ENCODE data around the gene CDH4. TPM values are rescaled to one million over a fixed set of nuclear protein-coding genes. Genes with fewer than 3 reads are reported as not detected.

CDH4 gene
- total RNA-seq, 1 experiment from 2014 or later = not detected

DNA sequence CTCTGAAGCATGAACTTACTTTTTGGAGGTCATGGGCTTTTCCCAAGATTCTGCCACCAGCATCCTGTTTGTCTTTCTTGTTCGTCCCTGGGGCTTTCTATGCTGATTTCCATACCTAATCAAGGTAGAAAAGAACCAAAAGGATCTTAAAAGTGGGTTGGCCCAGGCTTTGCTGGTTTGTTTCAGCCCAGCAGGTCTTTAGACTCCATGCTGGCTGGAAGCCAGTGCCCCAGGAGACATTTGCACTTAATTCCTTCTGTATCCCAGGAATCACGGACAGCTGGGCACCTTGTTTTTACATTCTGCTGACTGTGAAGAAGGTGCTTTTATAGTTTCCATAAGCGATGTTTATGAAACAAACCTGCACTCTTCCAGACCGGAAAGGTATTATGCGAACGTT, 195.9 kb downstream of the CDH4 start:
- Histone ChIP-seq H3K9ac (ENCODE audit: low read length) (no peak overlapping the region), H3K27me3 (ENCODE audit: low read length) (no peaks in the 10 kb centered on the region), H2AFZ (ENCODE audit: low read length) (no peak overlapping the region), H3K27ac (ENCODE audit: low read length) (no peak overlapping the region), H3K4me1 (ENCODE audit: low read length) (no peaks in the 10 kb centered on the region), H3K4me3 (ENCODE audit: low read length) (no peak overlapping the region), H3K36me3 (ENCODE audit: insufficient read depth, low read length) (no peaks in the 10 kb centered on the region), H3K9me3 (ENCODE audit: low read length) (peaks cover 4% of the 10 kb centered on the region; the same call in 1 of the 2 replicates), H3K79me2 (ENCODE audit: low read length) (no peaks in the 10 kb centered on the region), H4K20me1 (ENCODE audit: insufficient read depth, low read depth, low read length) (0 out of 2 replicates have a peak, but pooled peaks cover 2% of the 10 kb centered on the region), H3K4me2 (ENCODE audit: low read depth, low read length, poor library complexity, severe bottlenecking) (no peak overlapping the region), H3K9me2 (replicated peaks; ENCODE audit: insufficient read depth, low read length) (no peaks in the 10 kb centered on the region)
- no peak for DNase-seq

DNA sequence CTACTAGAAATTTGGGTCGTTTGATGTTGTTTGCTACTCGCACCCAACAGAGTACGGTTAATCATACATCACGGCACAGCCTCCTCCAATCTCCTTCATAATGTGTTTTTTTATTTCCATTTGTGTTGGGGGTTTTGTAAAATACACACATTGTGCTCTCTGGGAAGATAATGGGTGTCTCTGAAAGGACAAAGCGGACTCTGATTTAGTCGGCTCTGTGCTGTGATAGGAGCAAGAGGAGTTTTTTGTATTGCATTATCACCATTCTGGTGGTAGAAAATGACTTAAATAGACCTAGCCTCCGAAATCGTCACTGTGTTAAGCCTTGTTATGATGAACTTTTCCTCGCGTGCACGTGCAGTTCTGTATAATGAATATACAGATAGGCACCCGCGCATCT, 196.3 kb downstream of the CDH4 start:
- Histone ChIP-seq H3K9ac (ENCODE audit: low read length) (no peak overlapping the region), H3K79me2 (ENCODE audit: low read length) (no peaks in the 10 kb centered on the region), H3K4me3 (ENCODE audit: low read length) (no peak overlapping the region), H3K9me2 (replicated peaks; ENCODE audit: insufficient read depth, low read length) (no peaks in the 10 kb centered on the region), H3K36me3 (ENCODE audit: insufficient read depth, low read length) (no peaks in the 10 kb centered on the region), H2AFZ (ENCODE audit: low read length) (no peak overlapping the region), H3K27ac (ENCODE audit: low read length) (no peak overlapping the region), H3K9me3 (ENCODE audit: low read length) (peaks cover 4% of the 10 kb centered on the region; the same call in 1 of the 2 replicates), H4K20me1 (ENCODE audit: insufficient read depth, low read depth, low read length) (no peaks in the 10 kb centered on the region), H3K27me3 (ENCODE audit: low read length) (no peaks in the 10 kb centered on the region), H3K4me1 (ENCODE audit: low read length) (no peaks in the 10 kb centered on the region), H3K4me2 (ENCODE audit: low read depth, low read length, poor library complexity, severe bottlenecking) (no peak overlapping the region)
- DNase-seq = no peak

DNA sequence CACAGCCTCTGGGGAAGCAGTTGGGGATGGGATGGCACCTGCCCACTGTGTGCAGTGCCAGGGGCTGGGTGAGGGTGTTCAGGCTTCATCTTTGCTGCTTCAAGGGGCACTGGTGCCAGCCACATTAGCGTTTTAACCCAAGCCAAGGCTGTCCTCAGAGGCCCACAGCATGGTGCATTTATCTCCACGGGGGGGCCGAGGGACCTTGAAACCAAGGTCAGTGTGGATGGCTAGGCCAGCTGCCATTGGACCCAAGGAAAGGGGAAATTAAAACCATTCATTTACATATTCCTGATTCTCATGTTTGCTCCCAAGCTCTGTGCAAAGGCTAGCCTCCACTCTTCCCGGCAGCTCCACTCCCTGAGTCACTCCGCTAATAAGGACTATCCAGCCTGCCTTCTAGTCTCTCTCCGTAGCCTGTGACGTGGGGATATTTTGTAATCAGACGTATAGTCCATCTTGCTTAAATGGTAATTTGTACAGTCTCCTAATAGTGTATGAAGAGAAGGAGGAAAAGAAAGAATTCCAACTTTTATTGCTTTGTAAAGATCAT, 197.1 kb downstream of the CDH4 start:
- Histone ChIP-seq H4K20me1 (ENCODE audit: insufficient read depth, low read depth, low read length) (no peaks in the 10 kb centered on the region), H3K27me3 (ENCODE audit: low read length) (no peaks in the 10 kb centered on the region), H3K27ac (ENCODE audit: low read length) (no peak overlapping the region), H3K4me2 (ENCODE audit: low read depth, low read length, poor library complexity, severe bottlenecking) (no peak overlapping the region), H3K36me3 (ENCODE audit: insufficient read depth, low read length) (no peaks in the 10 kb centered on the region), H2AFZ (ENCODE audit: low read length) (no peak overlapping the region), H3K4me1 (ENCODE audit: low read length) (no peaks in the 10 kb centered on the region), H3K79me2 (ENCODE audit: low read length) (no peaks in the 10 kb centered on the region), H3K4me3 (ENCODE audit: low read length) (no peak overlapping the region), H3K9me2 (replicated peaks; ENCODE audit: insufficient read depth, low read length) (no peaks in the 10 kb centered on the region), H3K9me3 (ENCODE audit: low read length) (peaks cover 4% of the 10 kb centered on the region; the same call in 1 of the 2 replicates), H3K9ac (ENCODE audit: low read length) (no peak overlapping the region)
- no peak for DNase-seq

DNA sequence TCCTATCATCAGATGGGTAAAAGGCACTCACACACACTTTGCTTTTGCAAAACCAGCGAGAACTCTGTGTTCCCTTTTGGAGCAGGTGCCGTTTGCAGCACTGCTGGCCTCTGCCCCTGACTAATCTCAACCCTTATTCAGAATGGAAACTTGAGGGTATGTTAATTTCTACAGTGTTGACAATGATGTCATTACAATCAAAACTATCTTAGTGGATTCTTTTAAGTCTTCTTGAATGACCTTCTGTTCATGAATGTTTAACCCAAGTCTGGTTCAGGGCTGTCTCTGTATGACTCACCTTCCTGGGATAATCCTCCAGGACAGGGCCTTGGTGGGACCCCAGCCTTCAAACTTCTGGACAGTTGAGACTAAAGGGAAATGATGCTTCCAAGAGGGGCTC, 197.9 kb downstream of the CDH4 start:
- Histone ChIP-seq H2AFZ (ENCODE audit: low read length) (no peak overlapping the region), H3K27me3 (ENCODE audit: low read length) (no peaks in the 10 kb centered on the region), H3K4me3 (ENCODE audit: low read length) (0 out of 2 replicates have a peak overlapping the region, but pooled peaks have one; percentile 8), H3K9ac (ENCODE audit: low read length) (no peak overlapping the region), H3K36me3 (ENCODE audit: insufficient read depth, low read length) (no peaks in the 10 kb centered on the region), H3K9me3 (ENCODE audit: low read length) (0 out of 2 replicates have a peak, but pooled peaks cover under 1% of the 10 kb centered on the region), H4K20me1 (ENCODE audit: insufficient read depth, low read depth, low read length) (no peaks in the 10 kb centered on the region), H3K4me1 (ENCODE audit: low read length) (no peaks in the 10 kb centered on the region), H3K79me2 (ENCODE audit: low read length) (no peaks in the 10 kb centered on the region), H3K9me2 (replicated peaks; ENCODE audit: insufficient read depth, low read length) (no peaks in the 10 kb centered on the region), H3K27ac (ENCODE audit: low read length) (no peak overlapping the region), H3K4me2 (ENCODE audit: low read depth, low read length, poor library complexity, severe bottlenecking) (no peak overlapping the region)
- no peak for DNase-seq

DNA sequence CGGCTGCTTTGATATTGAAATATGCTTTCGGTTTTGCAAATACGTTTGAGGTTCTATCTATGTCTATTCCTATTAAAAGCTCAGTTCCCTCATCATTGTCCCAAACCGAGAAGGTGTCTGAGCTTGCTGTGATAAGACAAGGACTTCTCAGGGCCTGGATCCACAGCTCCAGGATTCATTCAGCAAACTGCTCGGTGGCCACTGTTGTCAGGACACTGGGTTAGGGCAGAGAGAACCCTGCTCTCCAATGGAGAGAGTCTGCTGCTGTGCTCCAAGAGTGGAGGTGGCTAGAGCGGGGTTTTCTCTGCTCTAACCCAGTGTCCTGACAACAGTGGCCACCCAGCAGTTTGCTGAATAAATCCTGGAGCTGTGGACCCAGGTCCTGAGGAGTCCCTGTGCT, 198.5 kb downstream of the CDH4 start:
- Histone ChIP-seq H3K27me3 (ENCODE audit: low read length) (no peaks in the 10 kb centered on the region), H3K9ac (ENCODE audit: low read length) (no peak overlapping the region), H4K20me1 (ENCODE audit: insufficient read depth, low read depth, low read length) (no peaks in the 10 kb centered on the region), H3K4me3 (ENCODE audit: low read length) (0 out of 2 replicates have a peak overlapping the region, but pooled peaks have one; percentile 8), H3K9me3 (ENCODE audit: low read length) (no peaks in the 10 kb centered on the region), H3K4me2 (ENCODE audit: low read depth, low read length, poor library complexity, severe bottlenecking) (peak overlapping the region; percentile 22), H3K79me2 (ENCODE audit: low read length) (no peaks in the 10 kb centered on the region), H3K36me3 (ENCODE audit: insufficient read depth, low read length) (no peaks in the 10 kb centered on the region), H2AFZ (ENCODE audit: low read length) (no peak overlapping the region), H3K4me1 (ENCODE audit: low read length) (no peaks in the 10 kb centered on the region), H3K27ac (ENCODE audit: low read length) (no peak overlapping the region), H3K9me2 (replicated peaks; ENCODE audit: insufficient read depth, low read length) (no peaks in the 10 kb centered on the region)
- no peak for DNase-seq

- no peak overlapping the region for H3K9ac ChIP-seq (ENCODE audit: low read length)
- no peaks in the 10 kb centered on the region for H4K20me1 ChIP-seq (ENCODE audit: insufficient read depth, low read depth, low read length)
- DNase-seq = no peak
- H3K4me2 ChIP-seq (ENCODE audit: low read depth, low read length, poor library complexity, severe bottlenecking) = no peak overlapping the region
- H3K9me3 ChIP-seq (ENCODE audit: low read length) = no peaks in the 10 kb centered on the region
- no peaks in the 10 kb centered on the region for H3K27me3 ChIP-seq (ENCODE audit: low read length)
- H3K27ac ChIP-seq (ENCODE audit: low read length) = no peak overlapping the region
- no peaks in the 10 kb centered on the region for H3K9me2 ChIP-seq (replicated peaks; ENCODE audit: insufficient read depth, low read length)
- no peak overlapping the region for H2AFZ ChIP-seq (ENCODE audit: low read length)
- H3K79me2 ChIP-seq (ENCODE audit: low read length) = no peaks in the 10 kb centered on the region
- no peaks in the 10 kb centered on the region for H3K4me1 ChIP-seq (ENCODE audit: low read length)
- H3K4me3 ChIP-seq (ENCODE audit: low read length) = no peak overlapping the region
- no peaks in the 10 kb centered on the region for H3K36me3 ChIP-seq (ENCODE audit: insufficient read depth, low read length)
Measured at GRCh38 chr20:61451009-61451408, 198.9 kb downstream of the CDH4 start.

DNA sequence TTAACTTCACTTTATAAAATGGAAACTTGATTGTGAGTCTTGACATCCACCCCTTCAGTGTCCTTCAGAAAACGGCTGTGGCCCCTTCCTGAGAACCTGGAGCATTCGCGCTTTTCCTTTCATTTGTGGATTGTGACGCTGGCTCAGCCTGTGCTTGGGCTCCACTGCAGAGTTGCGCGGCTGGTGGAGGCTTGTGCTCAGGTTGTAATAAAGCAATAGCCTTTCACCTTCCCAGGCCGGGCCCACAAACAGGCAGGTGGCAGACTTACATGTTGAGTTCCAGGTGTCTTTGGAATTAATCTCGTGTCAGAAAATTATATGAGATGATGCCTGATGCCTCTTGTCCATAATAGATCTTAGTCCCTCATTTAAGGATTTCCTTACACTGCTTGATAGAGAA, 199.9 kb downstream of the CDH4 start:
- no peak overlapping the region for H3K4me3 ChIP-seq (ENCODE audit: low read length)
- no peak for DNase-seq
- no peak overlapping the region for H2AFZ ChIP-seq (ENCODE audit: low read length)
- no peaks in the 10 kb centered on the region for H3K36me3 ChIP-seq (ENCODE audit: insufficient read depth, low read length)
- no peaks in the 10 kb centered on the region for H3K9me2 ChIP-seq (replicated peaks; ENCODE audit: insufficient read depth, low read length)
- H3K4me2 ChIP-seq (ENCODE audit: low read depth, low read length, poor library complexity, severe bottlenecking) = no peak overlapping the region
- H3K4me1 ChIP-seq (ENCODE audit: low read length) = no peaks in the 10 kb centered on the region
- H3K9ac ChIP-seq (ENCODE audit: low read length) = no peak overlapping the region
- no peak overlapping the region for H3K27ac ChIP-seq (ENCODE audit: low read length)
- no peaks in the 10 kb centered on the region for H3K27me3 ChIP-seq (ENCODE audit: low read length)
- H3K9me3 ChIP-seq (ENCODE audit: low read length) = no peaks in the 10 kb centered on the region
- H3K79me2 ChIP-seq (ENCODE audit: low read length) = no peaks in the 10 kb centered on the region
- H4K20me1 ChIP-seq (ENCODE audit: insufficient read depth, low read depth, low read length) = no peaks in the 10 kb centered on the region

DNA sequence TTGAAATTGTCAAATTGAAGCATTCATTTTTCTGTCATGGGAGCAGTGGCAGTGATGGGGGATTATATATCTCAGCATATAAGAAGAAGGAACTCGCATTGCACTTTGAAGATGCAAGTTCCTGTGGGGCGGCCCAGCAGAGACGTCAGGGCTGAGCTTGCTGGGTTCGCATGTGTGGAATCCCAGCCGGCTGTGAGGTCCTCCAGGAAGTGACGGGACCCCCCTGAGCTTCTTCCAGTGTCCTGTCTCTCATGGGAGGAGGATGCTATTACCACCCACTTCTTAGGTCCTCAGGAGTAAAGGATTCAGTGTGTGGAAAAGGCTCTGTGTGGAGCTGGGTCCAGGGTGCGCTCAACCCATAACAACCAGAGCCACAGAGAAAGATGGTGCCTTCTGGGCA, 201.2 kb downstream of the CDH4 start:
- Histone ChIP-seq H2AFZ (ENCODE audit: low read length) (no peak overlapping the region), H4K20me1 (ENCODE audit: insufficient read depth, low read depth, low read length) (no peaks in the 10 kb centered on the region), H3K9ac (ENCODE audit: low read length) (no peak overlapping the region), H3K27me3 (ENCODE audit: low read length) (no peaks in the 10 kb centered on the region), H3K27ac (ENCODE audit: low read length) (no peak overlapping the region), H3K4me2 (ENCODE audit: low read depth, low read length, poor library complexity, severe bottlenecking) (no peak overlapping the region), H3K36me3 (ENCODE audit: insufficient read depth, low read length) (no peaks in the 10 kb centered on the region), H3K4me3 (ENCODE audit: low read length) (no peak overlapping the region), H3K9me2 (replicated peaks; ENCODE audit: insufficient read depth, low read length) (no peaks in the 10 kb centered on the region), H3K79me2 (ENCODE audit: low read length) (no peaks in the 10 kb centered on the region), H3K9me3 (ENCODE audit: low read length) (no peaks in the 10 kb centered on the region), H3K4me1 (ENCODE audit: low read length) (no peaks in the 10 kb centered on the region)
- DNase-seq = no peak

All from Karpas-422 (cell line).